Panc1 (cell line): ENCODE results near the gene TACC2.

ENCODE experiments used
- CTCF ChIP-seq: fragments of 450-650 bp; IDR thresholded peaks from 2 replicates; pipeline ENCODE4 v1.5.1; 2017; ENCODE audit warnings: mild to moderate bottlenecking
- POLR2AphosphoS5 ChIP-seq: IDR thresholded peaks from 2 replicates; pipeline ENCODE4 v1.6.1; 2012; ENCODE audit warnings: mild to moderate bottlenecking, low read depth, low read length, moderate library complexity

DNA sequence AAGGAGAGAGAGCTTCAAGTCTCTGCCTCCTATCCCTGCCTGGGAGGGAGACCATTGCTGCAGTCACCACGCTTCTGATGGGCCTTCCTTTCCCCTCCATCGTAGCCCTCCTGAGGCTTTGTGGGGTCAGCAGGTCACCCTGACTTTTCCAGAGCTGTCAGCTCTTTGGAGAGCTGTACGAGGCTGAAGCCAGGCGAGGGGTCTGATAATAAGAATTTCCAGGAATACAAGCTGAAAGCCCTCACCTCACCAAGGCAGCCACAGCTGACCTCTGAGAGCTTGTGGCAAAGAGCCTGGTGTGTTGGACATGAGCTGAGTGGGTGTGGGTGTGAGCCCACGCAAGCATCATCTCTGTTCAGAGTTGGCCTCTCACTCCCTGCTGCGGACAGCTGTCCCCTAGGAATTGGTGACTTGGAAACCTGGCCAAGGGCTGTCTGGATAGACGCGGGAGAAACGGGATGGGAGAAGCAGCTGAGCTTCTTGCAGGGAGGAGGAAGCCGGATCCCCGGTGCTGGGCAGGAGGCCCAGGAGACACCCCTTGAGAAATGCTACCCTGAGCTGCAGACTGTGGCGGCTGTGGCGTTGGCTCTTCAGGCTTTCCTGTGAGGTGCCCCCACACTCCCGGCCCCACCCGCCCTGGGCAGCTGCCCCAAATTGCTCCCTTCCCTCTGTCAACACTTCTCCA lies 160.1 kb downstream of the TACC2 start:
- TF ChIP-seq CTCF (no peak), POLR2AphosphoS5 (0 out of 2 replicates have a peak, but pooled peaks have one; percentile 2)
